Right lung (tissue), 5 donors: ENCODE measurements around the gene HOXB9. TPM values are rescaled to one million over a fixed set of nuclear protein-coding genes. Genes with fewer than 3 reads are reported as not detected.

Experiments used
- DNase-seq, 2 donors: peaks; one replicate each; pipeline ENCODE4 v3.0.0-alpha.2; 2013
- polyA plus RNA-seq, 5 donors: library from polyadenylated mRNA; unstranded; fragments of 120-200 nt; gene quantifications; one replicate each; pipeline versions ENCODE4 v1.2.1 to v1.2.3, GENCODE V29; 2013; ENCODE audit warnings: inconsistent platforms in 1 of 5, low replicate concordance in 1 of 5; ENCODE audit not compliant: insufficient read length in 5 of 5, insufficient read depth in 1 of 5

HOXB9 gene
- polyA plus RNA-seq, 5 donors = 0.31 TPM; not detected in 4

DNA sequence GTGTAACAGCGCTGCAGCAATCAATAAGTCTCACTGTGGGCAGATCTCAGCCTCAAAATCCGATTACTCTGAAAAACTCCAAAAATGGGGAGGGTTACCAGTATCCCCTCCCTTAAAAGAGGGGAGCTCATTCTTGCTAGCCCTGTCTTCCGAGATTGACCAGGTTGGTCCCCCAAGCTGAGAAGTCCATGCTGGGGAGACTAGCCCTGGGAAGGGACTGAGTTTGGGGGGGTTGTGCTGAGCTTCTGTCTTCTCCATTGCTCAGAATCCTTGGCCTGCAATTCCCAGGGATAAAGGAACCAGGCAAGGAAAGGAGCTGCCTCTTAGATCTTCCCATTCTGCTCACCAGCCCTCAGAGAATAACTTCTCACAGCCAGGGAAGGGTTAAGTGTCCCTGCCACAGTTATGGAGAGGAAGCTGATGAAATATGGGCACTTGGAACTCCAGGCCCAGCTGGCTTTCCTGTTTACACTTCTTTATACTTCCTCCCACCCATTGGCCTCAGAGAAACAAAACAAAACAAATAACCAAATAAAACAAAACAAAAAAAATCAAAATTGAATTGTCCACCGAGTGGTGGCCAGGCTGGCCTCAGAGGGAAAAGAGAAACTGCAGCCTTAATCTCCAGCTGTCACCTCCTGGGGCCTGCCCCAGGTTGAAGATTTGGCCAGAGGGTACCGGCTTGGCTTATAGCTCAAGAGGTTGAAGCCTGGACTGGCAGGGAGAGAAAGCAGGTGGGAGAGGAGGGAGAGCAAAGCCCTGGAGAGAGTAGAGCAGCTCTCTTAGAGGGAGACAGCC, 38.7 kb downstream of the HOXB9 start:
- DNase-seq = peak in 1 of 2 donors; percentile 66

DNA sequence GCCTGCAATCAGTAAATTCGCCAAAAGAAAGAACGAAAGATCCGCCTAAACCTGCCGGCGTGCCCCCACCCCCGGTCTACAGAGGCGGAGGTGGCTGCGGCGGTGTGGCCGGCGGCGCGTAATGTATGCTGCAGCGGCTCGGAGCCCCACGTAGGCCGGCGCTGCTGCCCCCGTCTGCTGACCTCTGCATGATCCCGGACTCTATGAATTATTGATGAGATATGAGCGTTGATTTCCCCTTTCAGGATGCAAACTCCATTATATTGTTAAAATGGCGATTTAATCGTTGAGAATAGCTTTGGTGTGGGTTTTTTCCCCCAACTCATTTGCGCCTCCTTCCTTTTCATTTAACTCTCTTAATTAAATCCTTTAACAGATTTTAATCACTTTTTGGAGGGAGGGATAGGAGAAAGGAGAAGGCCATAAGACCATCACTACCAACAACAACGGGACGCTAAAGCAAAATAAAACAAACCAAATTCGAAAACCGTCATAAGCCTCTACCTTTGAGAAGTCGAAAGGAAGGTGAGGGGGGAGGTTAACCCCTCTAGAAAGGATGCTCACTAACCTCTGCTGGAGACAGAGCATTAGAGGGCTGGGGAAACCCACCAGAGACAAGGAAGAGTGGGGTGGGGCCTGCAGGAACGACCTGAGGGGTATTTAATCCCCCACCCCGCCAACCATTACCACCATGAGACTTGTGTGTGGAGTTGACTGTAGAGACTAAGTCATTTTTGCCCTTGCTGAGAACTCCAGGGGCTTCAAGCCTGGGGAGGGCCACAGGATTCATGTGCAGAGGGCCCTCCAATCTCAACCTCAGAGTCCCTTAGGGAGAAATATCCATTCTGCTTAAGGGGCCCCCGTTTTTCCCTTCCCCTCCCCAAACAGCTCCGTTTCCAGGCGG, 39.6 kb downstream of the HOXB9 start:
- peak in 1 of 2 donors; percentile 36 for DNase-seq

DNA sequence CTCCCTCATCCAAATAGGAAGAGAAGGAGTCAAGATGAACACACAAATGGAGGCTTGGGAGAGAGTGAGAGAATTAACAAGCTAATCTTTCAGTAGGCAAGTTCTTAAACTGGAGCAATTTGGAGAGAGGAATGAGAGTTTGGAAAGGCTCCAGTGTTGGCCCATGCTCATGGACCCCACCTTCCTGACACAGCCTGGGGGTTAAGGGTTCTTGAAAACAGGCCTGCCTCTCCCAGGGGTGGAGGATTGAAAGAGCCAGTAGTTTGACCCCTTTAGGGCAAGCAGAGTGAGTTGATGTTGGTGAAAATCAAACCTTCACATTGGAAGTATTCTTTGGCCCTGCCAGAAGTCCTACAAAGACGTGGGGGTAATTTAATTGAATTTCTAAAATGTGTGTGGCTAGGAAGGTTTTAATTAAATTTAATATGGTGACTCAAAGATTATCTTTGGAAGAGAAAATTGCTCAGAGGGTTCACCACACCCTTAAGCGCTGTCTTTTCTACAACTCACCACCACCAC, 41.9 kb downstream of the HOXB9 start:
- DNase-seq = no peak

DNA sequence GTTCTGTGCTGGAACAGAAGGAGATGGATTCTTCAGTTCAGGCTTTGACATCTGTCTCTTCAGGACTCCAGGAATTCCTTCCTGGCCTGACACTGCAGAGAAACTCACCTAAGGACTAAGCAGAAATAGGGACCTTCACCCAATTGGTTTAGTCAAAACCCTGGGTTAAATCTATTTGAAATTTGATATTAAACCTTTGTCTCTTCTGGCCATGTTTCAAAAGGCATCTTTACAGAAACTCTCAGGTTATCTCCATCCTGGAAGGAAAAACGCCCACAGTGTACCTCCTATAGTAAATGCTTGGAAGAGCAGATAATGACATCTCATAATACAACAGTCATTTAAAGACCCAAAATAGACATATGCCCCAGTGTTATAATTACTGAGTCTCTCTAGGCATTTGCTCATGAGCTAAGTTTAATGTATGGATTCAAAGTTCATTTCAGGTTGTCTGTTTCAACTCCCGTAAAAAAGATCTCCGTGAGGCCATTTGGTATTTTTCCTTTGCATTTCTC, 42.4 kb downstream of the HOXB9 start:
- peak in 1 of 2 donors; percentile 1 for DNase-seq

DNA sequence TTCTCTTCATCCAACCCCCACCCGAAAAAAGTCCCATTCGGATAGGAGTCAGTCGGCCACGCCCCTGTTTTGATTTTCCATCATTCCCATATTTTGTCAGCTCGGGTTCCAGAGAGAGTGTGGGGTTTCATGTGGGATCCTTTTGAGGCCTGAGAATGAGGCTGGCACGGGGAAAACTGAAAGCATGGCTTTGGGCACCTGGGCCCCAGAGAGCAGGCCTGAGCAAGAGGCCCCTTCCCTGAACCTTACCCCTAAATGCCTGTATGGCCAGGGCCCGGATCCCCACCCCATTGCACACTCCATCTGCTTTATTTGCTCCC, 43.4 kb downstream of the HOXB9 start:
- no peak for DNase-seq

DNA sequence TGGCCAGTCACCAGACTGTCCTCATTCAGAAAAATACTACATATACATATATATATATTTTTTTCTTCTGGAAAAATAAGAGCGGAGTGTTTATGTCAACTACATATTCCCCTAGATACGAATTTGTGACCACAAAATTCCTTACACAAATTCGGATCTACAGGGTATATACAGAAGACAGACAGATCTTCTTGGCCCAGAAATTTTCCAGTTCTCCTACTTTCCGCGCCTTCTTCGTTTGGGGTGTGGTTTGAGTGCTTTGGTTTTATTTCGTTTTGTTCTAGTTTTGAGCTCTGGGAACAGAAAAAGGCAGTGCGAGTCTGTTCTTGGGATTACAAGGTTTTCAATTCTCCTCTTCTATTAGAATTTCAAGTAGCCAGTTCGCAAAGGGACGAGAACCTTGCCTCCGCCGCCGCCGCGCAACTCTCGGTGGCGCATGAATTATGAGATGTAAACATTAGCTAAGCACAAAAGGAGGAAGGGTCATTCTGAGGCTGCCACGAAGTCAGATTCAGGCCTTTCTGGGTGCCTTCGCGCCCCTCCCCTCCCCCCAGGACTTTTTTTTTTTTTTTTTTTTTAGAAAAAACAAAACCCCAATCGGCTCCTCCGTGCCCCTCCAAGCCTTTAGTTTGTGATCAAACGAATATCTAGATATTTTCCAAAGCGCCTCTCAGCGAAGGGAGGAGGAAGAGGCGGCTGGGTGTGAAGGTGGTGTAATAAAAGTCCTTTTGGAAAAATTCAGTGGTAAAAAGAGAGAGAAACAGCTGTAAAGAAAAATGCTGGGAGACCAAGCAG, 46.2 kb downstream of the HOXB9 start:
- DNase-seq = no peak

DNA sequence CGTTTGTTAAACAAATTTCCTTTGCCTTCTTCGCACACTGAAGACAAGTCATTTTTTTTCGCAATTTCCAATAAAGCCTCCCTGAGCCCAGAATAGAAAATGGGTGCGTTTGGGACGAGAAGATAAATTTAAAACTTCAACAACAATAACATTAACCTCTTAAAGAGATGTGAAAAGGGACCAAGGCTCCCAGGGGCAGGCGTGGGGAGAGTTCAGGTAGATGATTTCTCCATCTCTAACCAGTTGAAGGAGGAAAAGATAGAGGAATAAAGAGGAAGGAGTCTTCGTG, 46.7 kb downstream of the HOXB9 start:
- no peak for DNase-seq

DNA sequence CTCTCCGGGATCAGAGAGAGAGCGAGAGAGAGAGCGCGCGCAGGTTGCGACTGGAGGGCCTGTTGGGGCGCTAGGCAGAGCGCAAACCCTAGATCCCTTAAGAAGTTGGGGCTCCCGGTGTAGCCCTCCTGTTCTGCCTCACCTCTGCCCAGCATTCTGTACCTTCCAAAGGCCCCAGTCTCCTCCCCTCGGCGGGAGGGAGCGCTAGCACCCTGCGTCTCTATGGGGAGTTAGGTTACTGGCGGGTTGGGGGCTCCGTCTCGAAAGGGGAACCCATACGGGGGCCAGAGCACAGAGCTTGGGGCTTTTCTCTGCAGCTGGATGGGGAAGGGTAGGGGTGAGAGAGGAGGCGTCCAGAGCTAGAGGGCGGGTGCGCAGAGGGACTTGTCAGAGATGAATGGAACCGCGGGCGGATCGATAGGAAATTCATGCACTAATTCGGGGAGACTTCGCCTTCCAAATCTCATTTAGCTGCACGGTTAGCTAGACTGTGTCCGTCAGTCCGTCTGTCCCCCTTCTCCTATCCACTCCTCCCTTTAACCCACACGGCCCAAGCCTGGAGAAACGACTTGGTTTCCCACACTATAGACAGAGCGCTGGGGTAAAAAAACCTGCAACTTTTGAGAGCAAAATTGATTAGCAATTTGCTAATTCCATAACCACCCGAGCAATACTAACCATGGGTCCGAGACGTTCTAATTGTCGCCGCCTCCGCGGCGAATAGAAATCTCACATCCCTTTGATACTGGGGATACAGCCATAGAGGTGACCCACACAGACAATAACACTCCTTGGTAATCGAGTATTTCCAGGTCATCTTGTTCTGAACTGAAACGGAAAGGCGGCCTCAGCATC, 47.3 kb downstream of the HOXB9 start:
- no peak for DNase-seq

DNA sequence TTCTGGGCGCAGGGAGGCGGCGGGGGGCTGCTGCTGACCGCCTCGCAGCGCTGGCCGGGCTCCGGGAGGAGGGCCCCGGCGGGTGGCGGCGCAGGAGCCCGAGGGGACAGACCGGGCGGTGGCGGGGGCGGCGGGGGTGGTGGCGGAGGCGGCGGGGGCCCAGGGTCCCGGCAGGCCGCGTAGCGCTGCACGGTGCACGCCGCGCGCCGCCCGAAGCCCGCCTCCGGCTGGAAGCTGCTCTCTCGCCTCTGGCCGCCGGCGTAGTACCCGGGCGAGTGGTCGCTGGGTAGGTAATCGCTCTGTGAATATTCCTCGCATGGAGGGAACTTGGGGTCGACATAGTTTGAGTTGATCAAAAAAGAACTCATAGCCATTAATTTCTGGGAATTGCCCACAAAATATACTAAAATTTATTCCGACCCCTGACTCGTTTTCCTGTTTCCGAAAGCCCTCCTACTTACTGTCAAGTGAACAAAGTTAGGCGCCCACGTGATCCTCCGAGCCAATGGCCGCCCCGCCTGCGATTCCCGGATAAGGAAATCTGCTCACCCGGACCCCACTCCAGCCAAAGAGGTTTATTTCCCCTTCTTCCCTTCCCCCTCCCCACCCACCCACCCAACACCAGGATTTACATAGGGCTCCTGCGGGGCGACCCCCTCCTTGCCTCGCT, 48.1 kb downstream of the HOXB9 start, which contains the start of gene HOXB4:
HOXB4 (minus strand) TSS at position 405 of the 670 bp plus-strand sequence; CDS start at position 374, 31 bp downstream.
- DNase-seq = peak in 1 of 2 donors; percentile 83

DNA sequence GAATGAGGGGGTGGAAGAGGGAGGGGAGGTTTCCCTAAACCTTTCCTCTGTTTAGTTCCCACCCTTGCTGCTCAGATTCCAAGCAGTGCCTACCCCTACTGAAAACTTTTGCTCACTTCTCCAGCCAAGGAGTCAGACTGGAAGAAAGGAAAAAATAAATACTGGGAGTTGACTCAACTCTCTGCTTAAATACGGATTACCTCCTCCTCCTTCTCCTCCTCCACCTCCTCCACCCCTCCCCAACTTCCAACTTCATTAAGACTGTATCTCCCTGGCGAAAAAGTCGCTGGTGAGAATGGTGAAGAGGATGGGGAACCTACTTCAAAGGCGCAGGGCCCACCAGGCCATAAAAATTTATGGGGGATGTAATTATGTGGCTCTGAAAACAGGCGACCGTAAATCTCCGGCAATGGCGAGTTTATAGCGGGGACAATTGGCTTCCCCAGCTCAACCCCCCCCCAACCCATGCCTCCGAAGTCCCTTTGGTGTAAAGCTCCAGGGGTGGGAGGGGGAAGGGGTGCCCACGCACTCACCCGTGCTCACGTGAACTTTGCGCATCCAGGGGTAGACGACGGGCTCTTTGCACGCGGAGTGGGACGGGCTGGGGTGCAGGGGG, 48.7 kb downstream of the HOXB9 start:
- DNase-seq = no peak

DNA sequence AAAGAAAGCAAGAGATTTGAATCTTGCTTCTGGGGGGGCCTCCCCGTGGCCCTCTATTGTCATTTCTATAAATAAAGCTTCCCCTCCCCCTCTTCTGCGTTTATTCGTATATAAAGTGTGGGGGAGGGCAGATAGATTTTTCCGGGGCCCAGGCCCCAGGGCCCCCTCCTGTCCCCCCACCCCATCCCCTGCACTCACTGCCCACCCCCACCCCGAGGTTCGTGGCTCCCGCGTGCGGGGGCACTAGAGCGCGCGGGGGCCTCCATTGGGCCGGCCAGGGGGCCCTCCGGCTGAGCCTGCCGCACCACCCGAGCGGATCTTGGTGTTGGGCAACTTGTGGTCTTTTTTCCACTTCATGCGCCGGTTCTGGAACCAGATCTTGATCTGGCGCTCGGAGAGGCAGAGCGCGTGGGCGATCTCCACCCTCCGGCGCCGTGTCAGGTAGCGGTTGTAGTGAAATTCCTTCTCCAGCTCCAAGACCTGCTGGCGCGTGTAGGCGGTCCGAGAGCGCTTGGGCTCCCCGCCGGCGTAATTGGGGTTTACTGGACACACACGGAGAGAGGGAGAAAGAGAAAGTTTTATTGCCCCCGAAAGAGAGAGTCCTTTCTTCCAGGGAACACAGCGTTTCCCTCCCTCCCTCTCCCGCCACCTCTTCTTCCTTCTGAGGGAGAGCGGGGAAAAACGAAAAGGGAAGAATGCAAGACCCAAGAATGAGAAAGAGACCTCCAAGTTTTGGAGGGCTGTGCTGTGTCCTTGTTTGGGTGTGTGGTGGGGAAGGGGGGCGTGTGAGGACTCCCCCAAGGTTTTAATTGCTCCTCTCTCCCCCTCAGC, 49.5 kb downstream of the HOXB9 start:
- no peak for DNase-seq

DNA sequence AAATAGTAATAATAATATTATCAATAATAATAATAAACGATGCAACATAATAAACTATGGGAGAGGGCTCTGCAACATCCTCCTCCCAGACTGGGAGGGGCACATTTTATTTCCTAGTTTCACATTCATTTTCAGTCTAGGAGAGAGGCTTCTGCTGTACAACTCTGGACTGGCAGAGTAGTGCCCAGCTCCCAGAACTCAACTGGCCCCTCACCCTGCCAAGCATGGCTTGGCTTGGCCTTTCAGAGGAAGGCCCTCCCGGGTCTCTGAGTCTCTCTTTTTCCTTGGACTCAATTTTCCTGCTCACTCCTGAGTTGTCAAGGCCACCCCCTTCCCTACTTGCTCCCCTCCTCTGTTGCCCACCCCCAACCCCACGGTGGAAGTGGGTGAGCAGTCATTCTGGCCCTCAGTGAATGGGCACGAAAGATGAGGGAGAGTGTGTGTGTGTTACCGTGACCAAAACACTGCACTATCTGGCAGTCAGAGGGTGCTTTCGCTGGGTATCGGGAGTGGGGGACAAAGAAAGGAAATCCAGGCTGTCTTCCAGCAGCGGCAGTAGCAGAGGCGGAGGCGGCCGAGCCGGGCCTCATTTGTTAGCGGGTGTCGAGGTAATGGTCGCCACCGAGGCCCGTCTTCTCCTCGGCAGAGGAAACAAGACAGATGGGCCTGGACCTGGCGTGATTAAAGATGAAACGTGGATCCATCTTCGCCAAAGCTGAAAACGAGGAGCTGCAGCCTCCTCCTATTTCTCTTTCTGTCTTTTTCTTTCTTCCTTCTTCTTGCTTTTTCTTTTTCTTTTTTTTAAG, 50.3 kb downstream of the HOXB9 start:
- DNase-seq = no peak

DNA sequence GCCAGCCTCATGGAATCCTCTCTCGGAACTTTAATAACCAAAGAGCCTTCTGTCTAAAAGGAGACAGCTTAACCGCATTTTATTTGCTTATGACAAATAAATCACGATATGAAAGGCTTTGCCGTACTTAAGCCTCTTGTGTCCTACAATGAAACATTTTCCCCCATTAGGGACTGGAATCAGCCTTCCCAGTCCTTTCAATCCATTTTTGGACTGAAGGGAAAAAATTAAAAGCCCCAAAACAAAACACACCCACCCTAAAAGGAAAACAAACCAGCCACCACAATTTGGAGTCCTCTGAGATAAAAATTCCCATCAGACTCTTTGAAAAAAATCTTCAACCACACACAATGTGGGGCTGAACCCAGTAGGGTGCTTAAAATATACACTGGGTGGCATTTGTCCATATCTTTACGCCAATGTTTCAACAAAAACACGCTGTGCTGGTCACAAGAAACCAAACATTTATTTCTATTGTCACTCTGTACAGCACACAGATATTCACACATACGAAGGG, 51.0 kb downstream of the HOXB9 start:
- no peak for DNase-seq

DNA sequence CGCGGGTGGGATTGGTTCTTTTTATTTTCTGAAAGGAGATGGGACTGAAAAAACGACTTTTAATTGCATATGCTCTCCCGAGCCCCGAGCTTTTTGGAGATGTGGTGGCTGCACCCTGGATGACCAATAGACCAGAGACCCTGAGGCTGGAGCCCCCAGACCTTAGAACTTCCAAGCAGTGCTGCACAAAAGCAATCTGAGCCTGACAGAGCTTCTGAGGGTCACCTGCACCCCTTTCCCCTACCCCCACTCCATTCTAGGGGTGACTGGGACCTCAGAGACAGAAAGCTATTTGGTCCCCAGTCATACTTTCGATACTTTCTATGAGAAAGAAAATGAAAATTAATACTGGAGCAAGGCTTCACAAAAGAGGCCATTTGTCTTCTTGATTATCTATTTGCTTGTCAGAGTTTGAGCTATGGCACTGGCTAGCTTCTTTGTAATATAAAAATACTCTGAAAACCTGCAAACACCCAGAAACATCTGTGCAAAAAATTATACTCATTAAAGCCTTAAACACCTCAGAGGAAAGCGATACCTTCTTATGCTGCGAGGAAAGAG, 51.6 kb downstream of the HOXB9 start:
- no peak for DNase-seq

DNA sequence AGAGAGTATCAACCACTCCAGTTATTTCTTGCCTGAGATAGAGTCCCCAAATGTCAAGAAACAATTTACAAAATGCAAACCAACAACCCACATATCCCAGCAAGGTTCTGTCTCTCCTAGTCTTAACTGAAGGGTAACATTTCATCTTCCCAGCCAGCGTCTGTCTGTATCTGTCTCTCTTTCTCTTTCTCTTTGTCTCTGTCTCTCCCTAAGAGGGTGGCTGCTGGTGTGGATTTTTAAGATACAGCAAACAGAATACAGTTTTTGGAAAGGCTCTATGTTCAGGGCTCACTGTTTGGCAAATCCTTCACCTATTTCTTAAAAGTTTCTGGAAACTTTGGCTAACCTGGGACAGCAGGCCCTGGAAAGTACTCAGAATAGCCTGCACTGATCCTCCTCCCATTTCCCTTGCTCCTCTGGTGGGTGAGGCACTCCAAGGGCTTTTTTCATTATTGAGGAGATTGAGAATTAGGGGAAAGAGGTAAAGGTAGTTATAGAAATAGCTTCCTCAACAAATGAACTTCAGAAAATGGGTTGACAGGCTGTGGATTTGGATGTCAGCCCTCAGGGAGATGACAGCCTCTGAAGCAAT, 54.2 kb downstream of the HOXB9 start:
- no peak for DNase-seq
